Prostate gland (tissue), 2 donors: ENCODE results near the gene DCAF16.

Source experiments
- CTCF ChIP-seq, 4 experiments: fragments of 200-600 bp in 2 of 4; fragments of 450-650 bp in 2 of 4; sonication (generic) in 2 of 4; IDR thresholded peaks; 1 replicate in 3 of 4; 2 replicates in 1 of 4; pipeline ENCODE4 v1.5.1; 2016 to 2019; ENCODE audit warnings: antibody characterized with exemption in 4 of 4, mild to moderate bottlenecking in 2 of 4, moderate library complexity in 2 of 4
- POLR2A ChIP-seq: fragments of 450-650 bp; IDR thresholded peaks from one replicate; pipeline ENCODE4 v1.6.1; 2016; ENCODE audit warnings: antibody characterized with exemption, mild to moderate bottlenecking

GRCh38 chr4:17785858-17786257 lies 24.7 kb downstream of the DCAF16 start:
- TF ChIP-seq CTCF (IDR thresholded peaks at IDR 0.05) (no peak), POLR2A (no peak)
